ENCODE measurements around the gene RXRB.

Gene RXRB

GRCh38 chr6:33197431-33198048 is 2.9 kb downstream of the RXRB start:
- no peaks in the 10 kb centered on the region for H3K9me3 ChIP-seq (ENCODE audit: control insufficient read depth, insufficient read depth, low read depth, low read length)
- POLR2A ChIA-PET, result interaction anchor here (0.8 to 1.4 kb wide), 6 partner anchors 11 to 117 kb away, joined by 3 to 7 read pairs (median 4); partner anchors contain the start of gene RING1
- H3K36me3 ChIP-seq (ENCODE audit: control insufficient read depth in 2 of 2, insufficient read depth in 1 of 2, low read length in 2 of 2), result peaks cover 16 to 51% of the 10 kb centered on the region in 2 experiments; a peak in 2 of 3 replicates
- no peak overlapping the region for H3K4me3 ChIP-seq (ENCODE audit: low read depth, low read length)
- peak overlapping the region; percentile 37; the same call in 1 of the 2 replicates for H3K27ac ChIP-seq (ENCODE audit: extremely low read depth, low read depth, low read length)
- CTCF ChIA-PET, result interaction anchor here (0.6 to 2.6 kb wide), 43 partner anchors 8 to 213 kb away, joined by 3 to 16 read pairs (median 4); partner anchors contain the start of genes HLA-DOA, RING1, RPS18 and VPS52
- peaks cover 19% of the 10 kb centered on the region for H3K4me1 ChIP-seq (ENCODE audit: control insufficient read depth, insufficient read depth, low read length)
- TF ChIP-seq ZNF214 (tag by site-specific recombination; IDR thresholded peaks at IDR 0.05; ENCODE audit: borderline replicate concordance) (no peak), ZNF660 (tag by site-specific recombination; IDR thresholded peaks at IDR 0.05) (peak; percentile 73; the same call in 1 of the 2 replicates), ZNF558 (tag by site-specific recombination; IDR thresholded peaks at IDR 0.05) (no peak), KLF8 (tag by site-specific recombination; IDR thresholded peaks at IDR 0.05) (peak; percentile 50), PRDM10 (tag by site-specific recombination; IDR thresholded peaks at IDR 0.05) (peak; percentile 65), ZXDB (tag by site-specific recombination; IDR thresholded peaks at IDR 0.05) (peak; percentile 99), ZNF600 (tag by site-specific recombination; IDR thresholded peaks at IDR 0.05) (peak; percentile 94), ZNF202 (tag by site-specific recombination; IDR thresholded peaks at IDR 0.05; ENCODE audit: borderline replicate concordance) (no peak), ZNF561 (tag by site-specific recombination; IDR thresholded peaks at IDR 0.05; ENCODE audit: borderline replicate concordance) (0 out of 2 replicates have a peak, but pooled peaks have one; percentile 41), ZNF654 (tag by site-specific recombination; IDR thresholded peaks at IDR 0.05; ENCODE audit: low read depth) (peak; percentile 63), ZNF2 (tag by site-specific recombination; IDR thresholded peaks at IDR 0.05) (peak; percentile 38; the same call in 1 of the 2 replicates), CTCF (tag by site-specific recombination; IDR thresholded peaks at IDR 0.05) (peak; percentile 78), ZBTB17 (tag by site-specific recombination; IDR thresholded peaks at IDR 0.05) (peak; percentile 94), ZNF792 (tag by site-specific recombination; IDR thresholded peaks at IDR 0.05) (no peak), ZBTB48 (tag by site-specific recombination; IDR thresholded peaks at IDR 0.05) (peak; percentile 60; the same call in 1 of the 2 replicates), ZNF366 (tag by site-specific recombination; conservative IDR thresholded peaks at IDR 0.05) (peak; percentile 66), KLF1 (tag by site-specific recombination; IDR thresholded peaks at IDR 0.05) (peak; percentile 67), SP3 (tag by site-specific recombination; IDR thresholded peaks at IDR 0.05) (peak; percentile 44), PRDM4 (tag by site-specific recombination; IDR thresholded peaks at IDR 0.05) (peak; percentile 93), ZEB2 (tag by site-specific recombination; IDR thresholded peaks at IDR 0.05) (0 out of 2 replicates have a peak, but pooled peaks have one; percentile 22), ZNF623 (tag by site-specific recombination; IDR thresholded peaks at IDR 0.05) (no peak), SP7 (tag by site-specific recombination; IDR thresholded peaks at IDR 0.05) (0 out of 2 replicates have a peak, but pooled peaks have one; percentile 45), ZNF701 (tag by site-specific recombination; IDR thresholded peaks at IDR 0.05) (no peak), ZNF843 (tag by site-specific recombination; IDR thresholded peaks at IDR 0.05) (no peak), SP2 (tag by site-specific recombination; IDR thresholded peaks at IDR 0.05) (peak; percentile 34; the same call in 1 of the 2 replicates), WT1 (tag by site-specific recombination; IDR thresholded peaks at IDR 0.05) (0 out of 2 replicates have a peak, but pooled peaks have one; percentile 36), GLIS2 (tag by site-specific recombination; IDR thresholded peaks at IDR 0.05) (no peak; the same call in 1 of the 2 replicates), ZNF629 (tag by site-specific recombination; IDR thresholded peaks at IDR 0.05) (0 out of 2 replicates have a peak, but pooled peaks have one; percentile 11)
- TF ChIP-seq, protein P1, sequence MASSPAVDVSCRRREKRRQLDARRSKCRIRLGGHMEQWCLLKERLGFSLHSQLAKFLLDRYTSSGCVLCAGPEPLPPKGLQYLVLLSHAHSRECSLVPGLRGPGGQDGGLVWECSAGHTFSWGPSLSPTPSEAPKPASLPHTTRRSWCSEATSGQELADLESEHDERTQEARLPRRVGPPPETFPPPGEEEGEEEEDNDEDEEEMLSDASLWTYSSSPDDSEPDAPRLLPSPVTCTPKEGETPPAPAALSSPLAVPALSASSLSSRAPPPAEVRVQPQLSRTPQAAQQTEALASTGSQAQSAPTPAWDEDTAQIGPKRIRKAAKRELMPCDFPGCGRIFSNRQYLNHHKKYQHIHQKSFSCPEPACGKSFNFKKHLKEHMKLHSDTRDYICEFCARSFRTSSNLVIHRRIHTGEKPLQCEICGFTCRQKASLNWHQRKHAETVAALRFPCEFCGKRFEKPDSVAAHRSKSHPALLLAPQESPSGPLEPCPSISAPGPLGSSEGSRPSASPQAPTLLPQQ (tag by site-specific recombination; IDR thresholded peaks at IDR 0.05), result 0 out of 2 replicates have a peak, but pooled peaks have one; percentile 57
